GM19043 (cell line): ENCODE data around the gene MCC.

Experiments
- ATAC-seq: cut with Tn5 transposase; IDR thresholded peaks from one replicate; pipeline ENCODE4 v1.9.1; 2021; ENCODE audit warnings: low read depth; ENCODE audit not compliant: unreplicated experiment

The MCC gene

DNA sequence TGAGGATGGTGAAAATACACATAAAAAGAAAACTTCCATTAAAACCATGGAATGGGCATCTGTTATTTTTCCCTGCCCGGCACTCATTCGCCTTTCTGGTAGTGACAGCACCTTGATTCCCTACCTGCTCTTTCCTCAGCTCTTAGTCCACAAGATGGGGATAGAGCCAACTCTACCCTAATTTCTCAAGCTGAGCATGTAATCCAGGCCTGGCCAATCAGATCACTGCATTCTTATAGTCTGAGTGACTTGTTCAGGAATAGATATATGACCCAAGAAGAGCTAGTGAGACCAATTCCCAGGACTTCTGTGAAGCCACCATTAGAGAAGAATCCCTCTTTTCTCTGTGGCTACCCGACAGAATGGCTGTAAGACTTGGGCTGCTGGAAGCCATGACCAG, 111.6 kb downstream of the MCC start:
- no peak for ATAC-seq

DNA sequence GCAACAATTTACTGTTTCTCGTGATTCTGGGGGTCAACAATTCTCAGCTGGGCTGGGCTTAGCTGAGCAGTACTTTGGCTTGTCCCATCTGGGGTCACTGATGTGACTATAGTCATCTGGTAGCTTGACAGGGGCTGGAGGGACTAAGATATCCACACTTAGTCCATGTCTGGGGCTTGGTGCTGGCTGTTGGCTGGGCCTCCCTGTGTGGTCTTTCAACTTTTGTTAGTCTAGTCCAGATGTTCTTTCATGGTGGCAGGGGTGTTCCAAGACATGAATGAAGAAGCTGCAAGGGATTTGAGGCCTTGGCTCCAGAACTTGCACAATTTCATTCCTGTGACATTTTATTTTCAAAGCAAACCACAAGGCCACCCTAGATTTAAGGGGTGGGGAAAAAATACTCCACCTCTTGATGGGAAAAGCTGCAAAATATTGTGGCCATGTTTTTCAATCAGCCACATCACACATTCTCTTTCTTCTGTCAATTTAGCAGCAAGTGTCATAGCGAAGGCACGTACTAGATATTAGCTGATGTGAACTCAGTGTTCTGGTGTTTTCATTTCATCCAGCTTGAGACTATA, 112.7 kb downstream of the MCC start:
- no peak for ATAC-seq

DNA sequence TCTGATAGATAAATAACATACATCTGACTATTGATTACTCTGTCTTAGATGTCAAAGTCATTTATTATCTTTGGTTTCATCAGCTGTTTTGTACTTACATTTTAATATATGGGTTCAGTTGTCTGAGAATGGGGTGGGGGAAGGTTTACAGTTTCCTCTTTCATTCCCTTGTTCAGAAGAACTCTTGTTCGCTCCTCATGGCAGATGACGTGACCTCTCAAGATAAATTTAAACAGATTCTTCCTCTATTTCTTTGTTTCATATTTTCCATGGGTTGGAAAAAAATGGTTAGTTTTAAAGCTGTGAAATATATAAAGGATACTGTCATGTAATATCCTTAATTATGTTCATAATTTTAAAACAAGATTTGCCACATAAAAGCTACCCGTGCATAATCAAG, 114.8 kb downstream of the MCC start:
- ATAC-seq = no peak

DNA sequence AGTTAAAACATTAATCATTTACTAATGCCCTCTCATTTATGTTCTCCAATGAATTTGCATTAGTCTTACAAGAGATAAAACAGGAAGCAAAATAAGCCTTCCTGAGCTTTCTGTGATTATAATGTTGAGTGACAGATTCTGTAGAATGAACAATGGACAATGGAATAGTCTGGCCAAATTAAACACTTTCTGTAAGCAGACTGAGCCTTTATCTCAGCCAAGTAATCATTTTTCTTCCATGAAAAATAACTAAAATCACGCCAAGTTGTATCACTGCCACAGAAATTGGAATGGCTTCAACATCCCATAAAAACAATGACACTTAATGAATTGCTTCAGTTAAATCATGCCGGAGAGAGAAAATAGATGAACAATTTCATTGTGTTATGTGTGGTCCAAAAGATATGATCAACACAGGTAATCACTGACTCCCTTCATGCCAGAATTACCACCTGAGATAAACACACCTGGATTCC, 116.5 kb downstream of the MCC start:
- ATAC-seq = no peak

DNA sequence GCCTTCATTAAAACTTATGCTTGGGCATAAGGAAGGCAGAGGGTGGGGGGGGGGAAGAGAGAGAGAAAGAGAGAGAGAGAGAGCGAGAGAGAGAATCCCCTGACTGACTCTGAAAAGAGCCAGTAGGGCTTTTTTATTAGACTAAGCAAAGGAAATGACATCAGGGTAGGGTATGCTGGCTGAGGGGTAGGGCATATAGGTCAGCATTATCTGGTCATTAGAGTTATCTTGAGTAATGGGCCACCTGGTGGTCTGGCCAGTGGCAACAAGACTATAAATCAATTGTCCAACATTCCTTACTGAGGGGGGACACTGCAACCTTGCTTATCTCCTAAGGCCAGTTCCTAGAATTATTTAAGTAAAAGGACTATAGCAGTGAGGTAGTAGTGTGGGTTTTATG, 120.7 kb downstream of the MCC start:
- ATAC-seq = no peak

DNA sequence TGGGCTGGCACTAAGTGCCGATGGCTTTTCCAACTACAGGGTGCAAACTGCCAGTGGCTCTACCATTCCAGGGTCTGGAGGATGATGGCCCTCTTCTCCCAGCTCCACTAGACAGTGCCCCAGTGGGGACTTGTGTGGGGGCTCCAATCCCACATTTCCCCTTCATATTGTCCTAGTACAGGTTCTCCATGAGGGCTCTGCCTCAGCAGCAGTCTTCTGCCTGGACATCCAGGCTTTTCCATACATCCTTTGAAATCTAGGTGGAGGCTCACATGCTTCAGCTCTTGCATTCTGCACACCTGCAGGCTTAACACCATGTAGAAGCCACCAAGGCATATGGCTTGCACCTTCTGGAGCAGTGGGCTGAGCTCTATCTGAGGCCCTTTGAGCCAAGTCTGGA, 123.8 kb downstream of the MCC start:
- no peak for ATAC-seq

DNA sequence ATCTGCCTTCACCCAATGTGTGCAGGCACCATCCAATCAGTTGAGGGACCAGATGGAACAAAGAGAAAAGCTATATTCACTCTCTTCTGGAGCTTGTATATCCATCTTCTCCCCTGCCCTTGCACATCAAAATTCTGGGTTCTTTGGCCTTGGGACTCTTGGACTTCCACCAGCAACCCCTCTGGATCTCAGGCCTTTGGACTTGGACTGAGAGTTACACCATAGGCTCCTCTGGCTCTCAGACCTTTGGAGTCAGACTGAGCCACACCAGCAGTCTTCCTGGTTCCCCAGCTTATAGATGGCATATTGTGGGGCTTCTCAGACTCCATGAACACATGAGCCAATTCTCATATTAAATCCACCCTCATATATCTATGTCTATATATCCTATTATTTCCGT, 126.6 kb downstream of the MCC start:
- no peak for ATAC-seq

DNA sequence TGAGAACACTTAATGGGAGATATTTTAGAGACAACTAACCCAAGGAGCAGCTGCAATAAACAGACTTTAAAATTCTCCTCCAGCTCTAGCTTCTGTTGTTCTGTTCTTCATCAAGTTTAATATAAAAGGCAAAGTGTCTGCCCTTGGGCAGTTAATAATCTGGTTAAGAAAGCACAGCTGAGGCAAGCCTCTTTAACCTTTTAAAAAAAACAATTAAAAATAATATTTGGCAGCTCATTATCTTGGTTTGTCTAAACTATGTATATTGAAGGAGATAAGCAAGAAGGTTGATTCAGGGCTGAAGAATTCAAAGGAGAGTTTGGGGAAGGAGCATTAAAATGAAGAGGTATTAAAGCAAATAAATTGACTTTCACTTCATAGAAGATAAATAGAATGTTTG, 128.8 kb downstream of the MCC start:
- no peak for ATAC-seq

DNA sequence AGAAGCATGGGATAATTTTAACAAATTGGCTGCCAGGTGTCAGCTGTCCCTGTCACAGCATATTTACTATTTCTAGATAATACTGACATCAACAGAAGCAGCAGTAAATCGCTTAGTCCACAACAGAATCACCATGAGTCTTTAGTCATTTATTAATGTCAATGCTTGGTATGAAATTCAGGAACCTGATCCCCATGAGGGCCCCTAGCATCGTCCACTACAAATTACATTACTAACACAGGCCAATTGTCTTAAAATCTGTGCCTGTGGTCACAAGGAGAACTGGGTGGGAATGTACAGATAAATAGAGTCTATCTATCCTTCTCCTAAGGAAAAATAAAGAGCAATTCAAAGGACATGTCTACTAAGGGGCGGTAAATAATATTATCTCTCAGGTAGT, 129.6 kb downstream of the MCC start:
- ATAC-seq = no peak

DNA sequence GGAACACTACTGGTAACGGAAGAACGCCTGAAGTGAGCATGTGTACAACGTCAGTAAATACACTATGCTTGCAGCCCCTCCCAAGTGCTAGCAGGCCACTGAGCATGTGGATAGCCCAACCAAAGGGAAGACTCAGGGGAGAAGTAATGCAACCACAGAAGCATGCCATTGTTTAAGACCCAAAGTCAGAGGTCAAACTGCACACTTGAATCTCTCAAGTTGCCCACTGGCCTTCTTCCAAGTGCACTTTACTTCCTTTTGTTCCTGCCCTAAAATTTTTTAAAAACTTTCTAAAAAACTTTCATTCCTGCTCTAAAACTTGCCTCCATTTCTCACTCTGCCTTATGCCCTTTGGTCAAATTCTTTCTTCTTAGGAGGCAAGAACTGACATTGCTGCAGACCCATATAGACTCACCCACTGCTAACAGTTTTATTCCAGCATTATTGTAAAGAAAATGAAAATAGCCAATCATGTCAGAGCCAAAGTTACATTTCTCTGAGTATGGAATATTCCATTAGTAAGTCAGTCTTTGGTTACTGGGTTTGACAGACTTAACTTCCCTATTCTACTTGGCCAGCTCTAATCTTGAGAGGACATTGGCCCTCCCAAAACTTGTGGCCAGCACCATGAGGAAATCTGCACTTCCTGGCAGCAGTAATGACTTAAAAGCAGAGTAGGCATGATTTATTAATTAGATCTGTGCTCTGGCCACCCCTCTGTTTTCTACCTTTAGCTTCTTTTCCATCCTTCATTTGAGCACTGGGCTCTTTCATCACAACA, 130.4 kb downstream of the MCC start:
- ATAC-seq = no peak

DNA sequence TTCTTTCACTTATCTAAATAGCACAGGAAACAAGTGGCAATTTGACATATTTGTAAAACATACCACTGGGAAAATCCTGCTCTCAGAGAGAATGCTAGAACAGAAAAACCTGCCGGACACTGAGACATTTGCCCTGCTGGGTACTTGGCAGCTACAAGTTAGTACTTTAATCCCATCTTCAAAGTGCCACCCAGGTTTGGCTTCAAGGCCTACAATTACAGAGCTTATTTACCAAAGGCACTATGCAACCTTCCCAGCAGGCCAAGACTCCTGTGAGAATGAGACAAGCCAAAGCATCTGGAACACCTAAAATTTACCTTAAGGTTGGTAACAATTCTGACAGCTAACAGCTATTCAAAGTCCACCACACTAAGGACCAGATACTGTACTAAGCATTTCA, 131.8 kb downstream of the MCC start:
- no peak for ATAC-seq

DNA sequence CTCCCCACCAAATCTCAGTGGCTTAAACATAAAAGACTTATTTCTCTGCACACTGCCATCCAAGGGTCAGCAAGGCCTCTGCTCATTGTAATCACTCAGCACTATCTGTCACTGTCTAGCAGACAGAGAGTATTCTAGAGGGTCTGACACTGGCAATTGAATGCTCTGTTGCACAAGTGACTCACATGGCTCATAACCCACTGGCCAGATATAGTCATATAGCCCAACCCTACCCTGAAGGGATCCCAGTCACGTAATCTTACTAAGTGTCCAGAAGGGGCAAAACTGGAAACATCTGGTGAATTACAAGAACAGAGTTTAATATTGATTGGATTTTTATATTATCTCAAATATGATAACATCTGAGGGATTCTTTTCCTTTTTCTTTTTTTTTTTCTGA, 134.2 kb downstream of the MCC start:
- ATAC-seq = no peak

DNA sequence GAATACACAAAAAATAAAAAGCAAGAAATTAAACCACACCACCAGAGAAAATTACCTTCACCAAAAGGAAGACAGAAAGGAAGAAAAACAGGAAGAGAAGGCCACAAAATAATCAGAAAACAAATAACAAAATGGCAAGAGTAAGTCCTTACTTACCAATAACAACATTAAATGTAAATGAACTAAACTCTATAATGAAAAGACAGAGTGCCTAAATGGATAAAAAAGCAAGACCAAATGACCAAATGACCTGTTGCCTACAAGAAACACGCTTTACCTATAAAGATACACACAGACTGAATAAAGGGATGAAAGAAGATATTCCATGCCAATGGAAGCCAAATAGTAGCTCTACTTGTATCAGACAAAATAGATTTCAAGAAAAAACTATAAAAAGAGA, 140.7 kb downstream of the MCC start:
- no peak for ATAC-seq

DNA sequence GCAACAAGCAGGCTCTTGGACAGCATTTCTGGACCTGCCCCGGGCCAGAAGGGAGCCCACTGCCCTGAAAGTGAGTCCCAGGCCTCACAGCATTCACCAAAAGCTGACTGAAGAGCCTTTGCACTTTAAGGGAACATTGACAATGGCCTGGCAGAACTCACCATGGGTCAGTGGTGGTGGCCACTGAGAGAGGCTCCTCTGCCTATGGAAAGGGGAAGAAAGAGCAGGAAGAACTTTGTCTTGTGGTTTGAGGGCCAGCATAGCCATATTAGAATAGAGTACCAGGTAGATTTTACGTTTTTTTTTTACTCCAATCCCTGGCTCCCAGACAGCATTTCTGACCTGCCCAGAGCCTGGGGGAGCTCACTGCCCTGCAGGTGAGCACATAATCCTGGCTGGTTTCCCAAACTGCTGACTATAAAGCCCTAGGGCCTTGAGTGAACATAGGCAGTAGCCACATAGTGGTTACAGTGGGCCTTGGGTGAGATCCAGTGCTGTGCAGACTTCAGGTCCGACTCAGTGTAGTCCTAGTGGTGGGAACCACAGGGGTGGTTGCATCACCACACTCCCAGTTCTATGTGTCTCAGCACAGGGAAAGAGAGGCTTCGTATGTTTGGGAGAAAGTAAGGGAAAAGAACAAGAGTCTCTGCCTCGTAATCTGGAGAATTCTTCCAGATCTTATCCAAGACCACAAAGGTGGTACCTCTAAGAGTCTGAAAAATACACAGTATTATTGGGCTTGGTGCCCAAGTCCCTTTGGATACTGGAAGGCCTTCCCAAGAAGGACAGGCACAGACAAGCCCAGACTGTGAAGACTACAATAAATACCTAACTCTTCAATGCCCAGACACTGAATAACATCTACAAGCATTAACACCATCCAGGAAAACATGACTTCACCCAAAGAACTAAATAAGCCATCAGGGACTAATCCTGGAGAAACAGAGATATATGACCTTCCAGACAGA, 143.0 kb downstream of the MCC start:
- ATAC-seq = no peak

DNA sequence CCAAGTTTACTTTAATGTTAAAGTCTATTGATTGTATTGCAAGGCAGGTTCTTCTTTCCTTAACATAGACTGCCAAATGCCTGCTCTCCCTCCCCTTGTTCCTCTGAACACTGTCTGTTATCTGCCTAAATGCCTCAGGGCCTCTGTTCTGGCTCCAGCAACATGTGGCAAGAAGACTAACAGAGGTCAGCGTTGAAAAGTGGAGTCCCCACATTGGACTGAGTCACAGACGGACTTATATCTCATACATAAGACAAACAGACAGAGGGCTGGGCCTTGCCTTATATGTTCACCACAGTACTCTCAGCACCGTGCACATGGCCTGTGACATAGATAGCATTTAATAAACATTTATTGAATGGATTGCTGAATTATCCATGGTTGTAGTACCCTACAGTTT, 144.9 kb downstream of the MCC start:
- no peak for ATAC-seq

DNA sequence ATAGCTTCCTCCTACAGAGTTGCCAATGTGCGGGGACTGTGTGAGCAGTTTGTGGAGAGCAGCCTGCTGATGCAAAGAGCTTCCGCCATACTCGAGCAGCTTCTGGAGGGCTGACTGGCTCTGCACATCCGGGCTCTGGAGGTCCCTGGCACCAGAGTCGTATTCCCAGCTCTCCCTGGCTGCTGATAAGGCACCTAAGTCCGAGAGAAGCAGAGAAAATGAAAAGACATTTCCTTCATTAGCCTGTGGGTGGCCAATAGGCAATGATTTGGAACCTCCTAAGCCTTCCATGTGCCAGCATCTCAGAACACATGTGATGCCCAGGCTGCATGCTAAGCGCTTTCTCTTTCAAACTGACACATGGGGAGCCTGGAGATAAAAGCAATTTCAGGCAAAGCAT, 147.7 kb downstream of the MCC start:
- ATAC-seq = no peak

DNA sequence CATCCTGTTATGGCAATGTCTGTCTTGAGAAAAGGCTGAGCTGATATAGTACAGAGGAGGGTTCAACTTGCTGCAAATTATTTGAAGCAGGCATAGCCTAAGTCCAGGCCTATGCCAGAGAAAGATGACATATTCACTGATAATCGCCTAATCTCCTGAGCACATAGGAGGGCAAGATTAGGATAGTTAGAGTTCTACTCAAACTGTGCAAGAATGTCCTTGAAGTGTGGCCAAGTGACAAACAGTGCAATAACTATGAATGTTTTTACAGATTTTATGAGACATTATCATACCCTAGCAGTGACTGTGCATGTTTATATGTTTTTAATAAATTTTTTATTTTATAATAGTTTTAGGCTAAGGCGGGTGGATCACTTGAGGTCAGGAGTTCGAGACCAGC, 149.6 kb downstream of the MCC start:
- no peak for ATAC-seq

DNA sequence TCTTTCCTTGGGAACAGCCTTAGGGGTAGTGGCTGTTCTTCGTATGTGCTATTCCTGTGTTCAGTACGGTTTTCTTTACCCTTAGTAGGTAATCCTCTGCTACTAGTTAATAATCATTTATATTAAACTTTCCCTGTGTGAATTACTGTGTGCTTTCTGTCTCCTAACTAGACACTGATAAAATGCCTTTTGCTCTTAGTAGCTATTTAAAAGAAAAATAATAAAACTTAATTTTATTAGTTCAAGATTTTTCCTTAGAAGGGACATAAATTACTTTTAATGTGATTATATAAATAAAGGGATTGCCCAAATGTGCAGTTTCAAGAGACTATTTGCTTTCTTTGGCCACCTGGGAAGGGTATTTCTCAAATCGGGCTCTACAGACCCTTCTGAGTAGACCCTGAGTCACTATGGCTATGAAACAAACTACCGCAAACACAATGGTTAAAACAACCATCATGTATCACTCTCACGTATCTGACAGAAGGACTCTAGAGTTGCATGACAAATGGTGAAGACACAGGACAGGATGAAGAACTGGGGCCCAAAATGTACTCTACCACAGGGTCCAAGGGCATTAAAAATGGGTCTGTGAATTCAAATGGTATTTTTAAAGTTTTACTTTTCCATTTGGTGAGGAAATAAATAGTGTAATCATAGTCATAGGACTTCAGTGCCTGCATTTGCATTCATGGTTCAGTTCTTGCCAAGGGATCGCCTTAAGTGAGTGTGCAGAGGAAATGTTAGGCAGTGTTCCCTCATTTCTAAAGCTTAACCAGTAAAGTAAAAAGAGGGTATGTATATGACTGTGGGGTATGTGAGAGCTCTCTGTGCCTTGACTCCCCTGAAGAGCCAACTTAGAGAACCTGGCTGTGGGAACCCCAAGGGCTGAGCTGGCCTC, 150.5 kb downstream of the MCC start:
- ATAC-seq = no peak

DNA sequence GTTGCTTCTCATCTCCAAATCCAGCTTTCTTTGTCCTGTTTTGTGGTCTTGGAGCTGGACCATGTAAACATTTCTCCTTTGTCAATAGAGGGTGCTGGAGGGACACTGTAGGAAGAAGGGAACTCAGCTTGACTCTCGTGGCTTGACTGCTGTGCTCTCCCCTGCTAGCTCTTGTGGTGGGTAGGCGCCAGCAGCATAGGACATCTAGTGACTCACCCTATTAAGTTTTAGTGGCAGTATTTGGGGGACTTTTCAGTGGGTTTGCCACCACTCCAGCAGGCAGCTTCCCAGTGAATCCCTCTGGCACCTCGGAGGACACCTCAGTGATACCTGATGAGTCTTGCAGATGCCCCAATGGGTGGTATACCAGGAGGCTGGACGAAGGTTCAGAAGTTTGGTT, 151.3 kb downstream of the MCC start:
- ATAC-seq = no peak

DNA sequence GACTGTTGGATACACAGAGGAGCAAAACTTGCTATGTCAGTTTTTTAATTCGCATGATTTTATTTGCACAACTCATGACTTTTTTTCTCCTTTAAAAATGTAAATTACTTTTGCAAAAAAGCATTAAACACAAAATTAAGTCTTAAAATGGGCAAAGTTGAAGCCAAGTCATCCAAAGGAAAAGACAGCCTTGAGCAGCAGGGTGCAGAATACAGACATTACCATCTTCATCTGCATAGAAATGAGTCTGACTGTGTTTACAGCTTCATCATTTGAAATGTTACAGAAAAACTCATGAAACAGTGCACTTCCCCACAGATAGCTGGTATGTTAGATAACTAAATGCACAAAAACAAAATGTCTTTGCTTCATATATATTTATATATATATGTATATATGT, 154.8 kb downstream of the MCC start:
- ATAC-seq = no peak

DNA sequence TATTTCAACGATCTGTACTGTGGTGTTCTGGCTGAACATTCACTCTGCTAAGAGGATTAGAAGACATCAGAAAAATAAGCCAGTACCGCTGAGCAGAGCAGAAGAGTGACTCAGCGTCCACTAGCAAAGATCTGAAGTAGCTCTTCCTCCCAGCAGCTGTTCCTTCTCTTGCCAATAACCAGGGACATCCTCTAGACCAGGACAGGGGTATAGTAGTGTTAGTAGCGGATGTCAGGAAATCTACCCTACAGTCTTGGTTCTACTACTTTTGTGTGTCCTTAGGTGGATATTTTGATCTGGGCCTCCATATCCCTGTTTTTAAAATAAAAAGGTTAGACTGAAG, 157.1 kb downstream of the MCC start:
- ATAC-seq = no peak
